HepG2 (cell line): ENCODE data around the gene TBC1D1. TPM values are rescaled to one million over a fixed set of nuclear protein-coding genes. Genes with fewer than 3 reads are reported as not detected.

Source experiments
- BRCA1 ChIP-seq: sonication (generic); formaldehyde crosslinking; IDR thresholded peaks from 2 replicates; pipeline ENCODE4 v1.4.0; 2020; ENCODE audit warnings: missing genetic modification reagents
- CBFB ChIP-seq: sonication (generic); formaldehyde crosslinking; IDR thresholded peaks from 2 replicates; pipeline ENCODE4 v1.4.0; 2020; ENCODE audit warnings: missing genetic modification reagents
- CBX5 ChIP-seq: sonication (generic); formaldehyde crosslinking; IDR thresholded peaks from 2 replicates; pipeline ENCODE4 v1.4.0; 2020; ENCODE audit warnings: missing genetic modification reagents, borderline replicate concordance
- GPN1 ChIP-seq: sonication (generic); formaldehyde crosslinking; IDR thresholded peaks from 2 replicates; pipeline ENCODE4 v1.5.1; 2020; ENCODE audit warnings: missing genetic modification reagents, borderline replicate concordance
- HHEX ChIP-seq: IDR thresholded peaks from 2 replicates; pipeline ENCODE4 v1.6.1; 2016; ENCODE audit warnings: control low read depth
- MAF1 ChIP-seq: sonication (generic); formaldehyde crosslinking; IDR thresholded peaks from 2 replicates; pipeline ENCODE4 v1.5.0; 2020; ENCODE audit warnings: missing genetic modification reagents, borderline replicate concordance
- PITX1 ChIP-seq: sonication (generic); formaldehyde crosslinking; IDR thresholded peaks from 2 replicates; pipeline ENCODE4 v1.5.1; 2020; ENCODE audit warnings: mild to moderate bottlenecking, missing genetic modification reagents
- RFXAP ChIP-seq: sonication (generic); formaldehyde crosslinking; IDR thresholded peaks from 2 replicates; pipeline ENCODE4 v1.4.0; 2020; ENCODE audit warnings: missing genetic modification reagents, borderline replicate concordance
- SMARCE1 ChIP-seq: fragments of 450-650 bp; IDR thresholded peaks from 2 replicates; pipeline ENCODE4 v1.6.1; 2017; ENCODE audit warnings: borderline replicate concordance
- SNRNP70 ChIP-seq: fragments of 200-400 bp; formaldehyde crosslinking; IDR thresholded peaks from 2 replicates; pipeline ENCODE4 v1.6.1; 2017; ENCODE audit warnings: mild to moderate bottlenecking, low read depth, low read length, moderate library complexity
- SOX5 ChIP-seq: IDR thresholded peaks from 2 replicates; pipeline ENCODE4 v1.6.1; 2016; ENCODE audit warnings: borderline replicate concordance
- SP5 ChIP-seq: IDR thresholded peaks from 2 replicates; pipeline ENCODE4 v1.6.1; 2016; ENCODE audit warnings: low read depth, borderline replicate concordance
- ZNF101 ChIP-seq: sonication (generic); formaldehyde crosslinking; IDR thresholded peaks from 2 replicates; pipeline ENCODE4 v1.4.0; 2020; ENCODE audit warnings: mild to moderate bottlenecking, low read depth, missing genetic modification reagents, borderline replicate concordance
- ZNF331 ChIP-seq: sonication (generic); formaldehyde crosslinking; IDR thresholded peaks from 2 replicates; pipeline ENCODE4 v1.4.0; 2020; ENCODE audit warnings: missing genetic modification reagents
- ZNF629 ChIP-seq: sonication (generic); formaldehyde crosslinking; conservative IDR thresholded peaks from 2 replicates; pipeline ENCODE4 v1.5.0; 2020; ENCODE audit warnings: missing genetic modification reagents
- ZNF883 ChIP-seq: sonication (generic); formaldehyde crosslinking; IDR thresholded peaks from 2 replicates; pipeline ENCODE4 v1.5.1; 2020; ENCODE audit warnings: mild to moderate bottlenecking, missing genetic modification reagents; ENCODE audit errors: not compliant biosample characterization
- polyA plus RNA-seq, 8 experiments: library from polyadenylated mRNA; depleted of rRNA in 3 of 8; stranded (reverse) in 7 of 8; unstranded in 1 of 8; fragments of >200 nt; fragmentation: Illumina TruSeq in 4 of 8; extraction: Trizol in 4 of 8; gene quantifications; 2 replicates each; pipeline versions ENCODE4 v1.2.1 to v1.2.3, GENCODE V29; 2011 to 2016; ENCODE audit warnings: low read depth in 4 of 8, missing spikeins in 1 of 8, mixed read lengths in 1 of 8; ENCODE audit not compliant: insufficient read depth in 1 of 8
- total RNA-seq, 5 experiments: library from RNA; depleted of rRNA; stranded (reverse); fragments of >200 nt; fragmentation: Illumina TruSeq; extraction: Trizol; gene quantifications; 2 replicates each; pipeline ENCODE4 v1.2.3, GENCODE V29; 2016; ENCODE audit warnings: low read depth in 1 of 5
- TF ChIP-seq, protein P1 (sequence below): sonication (generic); formaldehyde crosslinking; IDR thresholded peaks from 2 replicates; pipeline ENCODE4 v1.4.0; 2020; ENCODE audit warnings: mild to moderate bottlenecking, low read depth, missing genetic modification reagents
- TF ChIP-seq, protein P2 (sequence below): sonication (generic); formaldehyde crosslinking; IDR thresholded peaks from 2 replicates; pipeline ENCODE4 v1.8.1; 2022; ENCODE audit warnings: mild to moderate bottlenecking, missing genetic modification reagents
- TF ChIP-seq, protein P3 (sequence below): sonication (generic); formaldehyde crosslinking; IDR thresholded peaks from one replicate; pipeline ENCODE4 v1.5.1; 2020; ENCODE audit warnings: mild to moderate bottlenecking, missing genetic modification reagents; ENCODE audit errors: not compliant biosample characterization
- TF ChIP-seq, protein P4 (sequence below): sonication (generic); formaldehyde crosslinking; IDR thresholded peaks from 2 replicates; pipeline ENCODE4 v1.5.0; 2020; ENCODE audit warnings: missing genetic modification reagents

The TBC1D1 gene
- total and polyA plus RNA-seq, 2 of the 13 experiments (the other 11 are each of a cell fraction or from before 2014, with no cell fraction given): 37.3 to 62.8 TPM

DNA sequence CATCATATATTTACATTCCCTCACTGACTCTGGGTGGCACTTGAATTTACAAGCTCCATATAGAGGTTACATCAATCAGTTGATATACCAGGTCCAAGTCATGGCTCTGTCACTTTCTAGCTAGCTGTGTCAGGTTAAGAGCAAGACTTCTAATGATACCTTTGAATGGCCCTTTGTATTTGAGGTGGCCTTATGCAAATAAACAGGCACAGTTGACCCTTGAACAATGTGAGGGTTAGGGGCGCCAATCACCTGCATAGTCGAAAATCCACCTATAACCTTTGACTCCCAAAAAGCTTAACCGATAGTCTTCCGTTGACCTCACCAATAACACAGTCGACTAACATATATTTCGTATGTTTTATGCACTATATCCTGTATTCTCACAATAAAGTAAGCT lies 68.0 kb downstream of the TBC1D1 start (continued):
- TF ChIP-seq ZNF883 (no peak), HHEX (CRISPR knock-in tag) (no peak), SMARCE1 (no peak), GPN1 (no peak), ZNF331 (CRISPR knock-in tag) (peak; percentile 21; the same call in 1 of the 2 replicates), CBX5 (CRISPR knock-in tag) (no peak), SOX5 (peak; percentile 90), BRCA1 (CRISPR knock-in tag) (no peak), RFXAP (CRISPR knock-in tag) (no peak), SP5 (CRISPR knock-in tag) (no peak), ZNF629 (no peak), PITX1 (0 out of 2 replicates have a peak, but pooled peaks have one; percentile 46), ZNF101 (CRISPR knock-in tag) (no peak), MAF1 (no peak), CBFB (CRISPR knock-in tag) (no peak), SNRNP70 (no peak)
- TF ChIP-seq, protein P1, sequence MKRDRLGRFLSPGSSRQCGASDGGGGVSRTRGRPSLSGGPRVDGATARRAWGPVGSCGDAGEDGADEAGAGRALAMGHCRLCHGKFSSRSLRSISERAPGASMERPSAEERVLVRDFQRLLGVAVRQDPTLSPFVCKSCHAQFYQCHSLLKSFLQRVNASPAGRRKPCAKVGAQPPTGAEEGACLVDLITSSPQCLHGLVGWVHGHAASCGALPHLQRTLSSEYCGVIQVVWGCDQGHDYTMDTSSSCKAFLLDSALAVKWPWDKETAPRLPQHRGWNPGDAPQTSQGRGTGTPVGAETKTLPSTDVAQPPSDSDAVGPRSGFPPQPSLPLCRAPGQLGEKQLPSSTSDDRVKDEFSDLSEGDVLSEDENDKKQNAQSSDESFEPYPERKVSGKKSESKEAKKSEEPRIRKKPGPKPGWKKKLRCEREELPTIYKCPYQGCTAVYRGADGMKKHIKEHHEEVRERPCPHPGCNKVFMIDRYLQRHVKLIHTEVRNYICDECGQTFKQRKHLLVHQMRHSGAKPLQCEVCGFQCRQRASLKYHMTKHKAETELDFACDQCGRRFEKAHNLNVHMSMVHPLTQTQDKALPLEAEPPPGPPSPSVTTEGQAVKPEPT (CRISPR knock-in tag): no peak
- TF ChIP-seq, protein P2, sequence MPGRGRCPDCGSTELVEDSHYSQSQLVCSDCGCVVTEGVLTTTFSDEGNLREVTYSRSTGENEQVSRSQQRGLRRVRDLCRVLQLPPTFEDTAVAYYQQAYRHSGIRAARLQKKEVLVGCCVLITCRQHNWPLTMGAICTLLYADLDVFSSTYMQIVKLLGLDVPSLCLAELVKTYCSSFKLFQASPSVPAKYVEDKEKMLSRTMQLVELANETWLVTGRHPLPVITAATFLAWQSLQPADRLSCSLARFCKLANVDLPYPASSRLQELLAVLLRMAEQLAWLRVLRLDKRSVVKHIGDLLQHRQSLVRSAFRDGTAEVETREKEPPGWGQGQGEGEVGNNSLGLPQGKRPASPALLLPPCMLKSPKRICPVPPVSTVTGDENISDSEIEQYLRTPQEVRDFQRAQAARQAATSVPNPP (CRISPR knock-in tag): no peak
- TF ChIP-seq, protein P3, sequence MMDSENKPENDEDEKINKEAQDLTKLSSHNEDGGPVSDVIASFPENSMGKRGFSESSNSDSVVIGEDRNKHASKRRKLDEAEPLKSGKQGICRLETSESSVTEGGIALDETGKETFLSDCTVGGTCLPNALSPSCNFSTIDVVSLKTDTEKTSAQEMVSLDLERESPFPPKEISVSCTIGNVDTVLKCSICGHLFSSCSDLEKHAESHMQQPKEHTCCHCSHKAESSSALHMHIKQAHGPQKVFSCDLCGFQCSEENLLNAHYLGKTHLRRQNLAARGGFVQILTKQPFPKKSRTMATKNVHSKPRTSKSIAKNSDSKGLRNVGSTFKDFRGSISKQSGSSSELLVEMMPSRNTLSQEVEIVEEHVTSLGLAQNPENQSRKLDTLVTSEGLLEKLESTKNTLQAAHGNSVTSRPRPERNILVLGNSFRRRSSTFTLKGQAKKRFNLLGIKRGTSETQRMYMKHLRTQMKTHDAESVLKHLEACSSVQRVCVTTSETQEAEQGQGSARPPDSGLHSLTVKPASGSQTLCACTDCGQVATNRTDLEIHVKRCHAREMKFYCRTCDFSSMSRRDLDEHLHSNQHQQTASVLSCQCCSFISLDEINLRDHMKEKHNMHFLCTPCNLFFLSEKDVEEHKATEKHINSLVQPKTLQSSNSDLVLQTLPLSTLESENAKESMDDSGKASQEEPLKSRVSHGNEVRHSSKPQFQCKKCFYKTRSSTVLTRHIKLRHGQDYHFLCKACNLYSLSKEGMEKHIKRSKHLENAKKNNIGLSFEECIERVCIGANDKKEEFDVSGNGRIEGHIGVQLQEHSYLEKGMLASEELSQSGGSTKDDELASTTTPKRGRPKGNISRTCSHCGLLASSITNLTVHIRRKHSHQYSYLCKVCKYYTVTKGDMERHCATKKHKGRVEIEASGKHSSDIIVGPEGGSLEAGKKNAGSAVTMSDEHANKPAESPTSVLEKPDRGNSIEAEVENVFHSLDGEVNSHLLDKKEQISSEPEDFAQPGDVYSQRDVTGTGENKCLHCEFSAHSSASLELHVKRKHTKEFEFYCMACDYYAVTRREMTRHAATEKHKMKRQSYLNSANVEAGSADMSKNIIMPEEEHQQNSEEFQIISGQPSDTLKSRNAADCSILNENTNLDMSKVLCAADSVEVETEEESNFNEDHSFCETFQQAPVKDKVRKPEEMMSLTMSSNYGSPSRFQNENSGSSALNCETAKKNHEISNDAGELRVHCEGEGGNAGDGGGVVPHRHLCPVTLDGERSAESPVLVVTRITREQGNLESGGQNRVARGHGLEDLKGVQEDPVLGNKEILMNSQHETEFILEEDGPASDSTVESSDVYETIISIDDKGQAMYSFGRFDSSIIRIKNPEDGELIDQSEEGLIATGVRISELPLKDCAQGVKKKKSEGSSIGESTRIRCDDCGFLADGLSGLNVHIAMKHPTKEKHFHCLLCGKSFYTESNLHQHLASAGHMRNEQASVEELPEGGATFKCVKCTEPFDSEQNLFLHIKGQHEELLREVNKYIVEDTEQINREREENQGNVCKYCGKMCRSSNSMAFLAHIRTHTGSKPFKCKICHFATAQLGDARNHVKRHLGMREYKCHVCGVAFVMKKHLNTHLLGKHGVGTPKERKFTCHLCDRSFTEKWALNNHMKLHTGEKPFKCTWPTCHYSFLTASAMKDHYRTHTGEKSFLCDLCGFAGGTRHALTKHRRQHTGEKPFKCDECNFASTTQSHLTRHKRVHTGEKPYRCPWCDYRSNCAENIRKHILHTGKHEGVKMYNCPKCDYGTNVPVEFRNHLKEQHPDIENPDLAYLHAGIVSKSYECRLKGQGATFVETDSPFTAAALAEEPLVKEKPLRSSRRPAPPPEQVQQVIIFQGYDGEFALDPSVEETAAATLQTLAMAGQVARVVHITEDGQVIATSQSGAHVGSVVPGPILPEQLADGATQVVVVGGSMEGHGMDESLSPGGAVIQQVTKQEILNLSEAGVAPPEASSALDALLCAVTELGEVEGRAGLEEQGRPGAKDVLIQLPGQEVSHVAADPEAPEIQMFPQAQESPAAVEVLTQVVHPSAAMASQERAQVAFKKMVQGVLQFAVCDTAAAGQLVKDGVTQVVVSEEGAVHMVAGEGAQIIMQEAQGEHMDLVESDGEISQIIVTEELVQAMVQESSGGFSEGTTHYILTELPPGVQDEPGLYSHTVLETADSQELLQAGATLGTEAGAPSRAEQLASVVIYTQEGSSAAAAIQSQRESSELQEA (CRISPR knock-in tag): no peak
- TF ChIP-seq, protein P4, sequence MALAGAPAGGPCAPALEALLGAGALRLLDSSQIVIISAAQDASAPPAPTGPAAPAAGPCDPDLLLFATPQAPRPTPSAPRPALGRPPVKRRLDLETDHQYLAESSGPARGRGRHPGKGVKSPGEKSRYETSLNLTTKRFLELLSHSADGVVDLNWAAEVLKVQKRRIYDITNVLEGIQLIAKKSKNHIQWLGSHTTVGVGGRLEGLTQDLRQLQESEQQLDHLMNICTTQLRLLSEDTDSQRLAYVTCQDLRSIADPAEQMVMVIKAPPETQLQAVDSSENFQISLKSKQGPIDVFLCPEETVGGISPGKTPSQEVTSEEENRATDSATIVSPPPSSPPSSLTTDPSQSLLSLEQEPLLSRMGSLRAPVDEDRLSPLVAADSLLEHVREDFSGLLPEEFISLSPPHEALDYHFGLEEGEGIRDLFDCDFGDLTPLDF (CRISPR knock-in tag): no peak
